ENCODE data around the gene PDXP. TPM values are rescaled to one million over a fixed set of nuclear protein-coding genes. Genes with fewer than 3 reads are reported as not detected.

The PDXP gene
- total and polyA plus RNA-seq, 2 experiments from 2014 or later: 1.9 to 17.5 TPM

DNA sequence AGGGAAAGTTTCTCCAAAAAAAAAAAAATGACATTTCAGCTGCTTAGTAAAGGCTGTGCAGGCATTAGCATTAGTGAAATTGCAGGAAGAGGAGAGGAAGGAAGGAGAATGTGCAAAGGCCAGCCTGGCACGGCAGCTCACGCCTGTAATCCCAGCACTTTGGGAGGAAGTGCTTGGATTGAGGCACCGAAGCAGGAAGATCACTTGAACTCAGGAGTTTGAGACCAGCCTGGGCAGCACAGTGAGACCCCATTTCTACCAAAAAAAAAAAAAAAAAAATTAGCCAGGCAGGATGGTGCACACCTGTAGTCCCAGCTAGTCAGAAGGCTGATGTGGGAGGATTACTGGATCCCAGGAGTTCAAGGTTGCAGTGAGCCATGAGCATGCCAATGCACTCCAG is 46.1 kb downstream of the PDXP start:
- Histone ChIP-seq H3K4me2 (ENCODE audit: unreplicated experiment) (no peak overlapping the region), H3K9me3 (ENCODE audit: low read depth) (no peaks in the 10 kb centered on the region), H3F3A (ENCODE audit: insufficient read depth) (no peaks in the 10 kb centered on the region), H3K27me3 (replicated peaks; ENCODE audit: insufficient read depth) (no peaks in the 10 kb centered on the region), H3K27ac (no peak overlapping the region), H3K9me2 (ENCODE audit: insufficient read depth) (no peaks in the 10 kb centered on the region), H4K20me1 (ENCODE audit: insufficient read depth) (no peaks in the 10 kb centered on the region), H3K4me1 (ENCODE audit: insufficient read depth) (peaks cover 7% of the 10 kb centered on the region), H3K4me3 (no peak overlapping the region), H2AFZ (no peak overlapping the region), H3K9ac (no peak overlapping the region), H3K79me2 (ENCODE audit: insufficient read depth) (no peaks in the 10 kb centered on the region), H3K36me3 (ENCODE audit: low read depth) (no peaks in the 10 kb centered on the region)
- no peak for TF ChIP-seq EZH2 (IDR thresholded peaks at IDR 0.05; ENCODE audit: insufficient read depth, poor library complexity, severe bottlenecking)
- no peak for TF ChIP-seq EZH2phosphoT487 (IDR thresholded peaks at IDR 0.05; ENCODE audit: insufficient read depth, low read depth)
- DNase-seq: no peak
- WGBS, 2 experiments (ENCODE audit: low coverage in 1 of 2, low lambda C conversion rate in 2 of 2, missing lambda C conversion rate in 2 of 2): 97 to 100% methylated on average over 3 of the region's 3 CpGs
- in situ Hi-C loops (cut with MboI): no loop called here

DNA sequence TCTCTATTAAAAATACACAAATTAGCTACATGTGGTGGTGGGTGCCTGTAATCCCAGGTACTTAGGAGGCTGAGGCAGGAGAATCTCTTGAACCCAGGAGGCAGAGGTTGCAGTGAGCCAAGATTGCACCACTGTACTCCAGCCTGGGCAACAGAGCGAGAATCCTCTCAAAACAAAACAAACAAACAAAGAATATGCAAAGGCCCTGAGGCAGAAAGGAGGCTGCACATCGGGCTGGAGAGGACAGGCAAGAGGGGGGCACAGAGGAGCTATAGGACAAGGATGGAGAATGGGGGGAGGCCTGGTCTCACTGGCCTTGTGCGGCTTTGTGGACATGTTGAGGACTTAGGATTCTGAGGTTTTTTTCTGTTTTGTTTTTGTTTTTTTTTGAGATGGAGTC is 46.7 kb downstream of the PDXP start:
- Histone ChIP-seq H3K4me2 (ENCODE audit: unreplicated experiment) (no peak overlapping the region), H3K36me3 (ENCODE audit: low read depth) (no peaks in the 10 kb centered on the region), H3K9me3 (ENCODE audit: low read depth) (no peaks in the 10 kb centered on the region), H3F3A (ENCODE audit: insufficient read depth) (no peaks in the 10 kb centered on the region), H2AFZ (no peak overlapping the region), H4K20me1 (ENCODE audit: insufficient read depth) (no peaks in the 10 kb centered on the region), H3K9ac (no peak overlapping the region), H3K4me3 (no peak overlapping the region), H3K9me2 (ENCODE audit: insufficient read depth) (no peaks in the 10 kb centered on the region), H3K4me1 (ENCODE audit: insufficient read depth) (peaks cover 7% of the 10 kb centered on the region), H3K79me2 (ENCODE audit: insufficient read depth) (no peaks in the 10 kb centered on the region), H3K27ac (no peak overlapping the region), H3K27me3 (replicated peaks; ENCODE audit: insufficient read depth) (no peaks in the 10 kb centered on the region)
- no peak for DNase-seq
- no peak for TF ChIP-seq EZH2 (IDR thresholded peaks at IDR 0.05; ENCODE audit: insufficient read depth, poor library complexity, severe bottlenecking)
- TF ChIP-seq EZH2phosphoT487 (IDR thresholded peaks at IDR 0.05; ENCODE audit: insufficient read depth, low read depth): no peak
- in situ Hi-C loops (cut with MboI): no loop called here
- WGBS, 2 experiments (ENCODE audit: low coverage in 1 of 2, low lambda C conversion rate in 2 of 2, missing lambda C conversion rate in 2 of 2): 93 to 94% methylated on average over 3 of the region's 3 CpGs

DNA sequence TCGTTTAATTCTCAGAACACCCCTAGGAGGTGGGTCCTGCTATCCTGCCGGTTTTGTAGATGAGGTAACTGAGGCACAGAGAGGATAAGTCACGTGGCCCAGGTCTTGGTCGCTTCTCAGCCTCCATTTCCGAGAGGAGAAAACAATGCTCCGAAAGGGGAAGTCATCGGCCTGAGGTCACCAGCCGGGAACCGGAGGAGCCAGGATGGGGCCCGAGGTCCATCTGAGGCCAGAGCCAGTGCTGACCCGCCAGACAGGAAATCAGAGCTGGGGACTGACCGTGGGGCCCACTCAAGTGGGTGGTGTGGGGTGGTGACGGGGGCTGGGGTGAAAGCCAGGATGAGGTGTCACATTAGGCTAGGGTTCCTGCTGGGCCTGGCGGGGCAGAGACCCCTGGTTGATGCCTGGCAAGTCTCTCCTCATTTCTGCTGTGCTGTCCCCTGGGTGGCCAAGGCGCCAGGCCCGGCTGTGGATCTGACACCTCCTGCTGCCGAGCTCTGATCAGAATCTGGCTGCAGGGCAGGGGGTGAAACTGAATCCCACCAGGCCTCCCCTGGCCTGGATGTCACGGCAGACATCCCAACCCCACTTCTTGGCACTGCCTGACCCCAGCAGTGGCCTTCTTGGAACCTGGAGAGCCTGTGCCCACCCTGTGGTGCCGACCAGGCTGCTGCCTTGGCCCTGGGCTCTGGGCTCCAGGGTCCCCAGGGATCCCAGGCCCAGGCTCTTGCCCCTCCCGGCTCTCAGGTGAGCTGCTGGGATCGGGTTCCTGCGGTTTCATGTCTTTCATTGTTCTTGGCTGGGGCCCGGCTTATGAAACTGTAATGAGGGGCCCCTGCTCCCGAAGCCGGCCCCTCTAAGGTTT is 50.3 kb downstream of the PDXP start:
- Histone ChIP-seq H4K20me1 (ENCODE audit: insufficient read depth) (no peaks in the 10 kb centered on the region), H3K9me3 (ENCODE audit: low read depth) (no peaks in the 10 kb centered on the region), H3F3A (ENCODE audit: insufficient read depth) (no peaks in the 10 kb centered on the region), H3K79me2 (ENCODE audit: insufficient read depth) (no peaks in the 10 kb centered on the region), H3K9me2 (ENCODE audit: insufficient read depth) (no peaks in the 10 kb centered on the region), H3K27me3 (replicated peaks; ENCODE audit: insufficient read depth) (no peaks in the 10 kb centered on the region), H3K27ac (no peak overlapping the region), H2AFZ (no peak overlapping the region), H3K4me3 (no peak overlapping the region), H3K4me1 (ENCODE audit: insufficient read depth) (peaks cover 4% of the 10 kb centered on the region), H3K36me3 (ENCODE audit: low read depth) (no peaks in the 10 kb centered on the region), H3K9ac (no peak overlapping the region), H3K4me2 (ENCODE audit: unreplicated experiment) (no peak overlapping the region)
- WGBS, 2 experiments (ENCODE audit: low coverage in 1 of 2, low lambda C conversion rate in 2 of 2, missing lambda C conversion rate in 2 of 2): 91 to 95% methylated on average over 21 to 25 of the region's 25 CpGs
- no peak for TF ChIP-seq EZH2 (IDR thresholded peaks at IDR 0.05; ENCODE audit: insufficient read depth, poor library complexity, severe bottlenecking)
- TF ChIP-seq EZH2phosphoT487 (IDR thresholded peaks at IDR 0.05; ENCODE audit: insufficient read depth, low read depth): no peak
- DNase-seq: no peak
- in situ Hi-C loops (cut with MboI): no loop called here

GRCh38 chr22:37709445-37709765 is 50.9 kb downstream of the PDXP start:
- WGBS, 2 experiments (ENCODE audit: low coverage in 1 of 2, low lambda C conversion rate in 2 of 2, missing lambda C conversion rate in 2 of 2): 92 to 100% methylated on average over 3 to 12 of the region's 15 CpGs
- H4K20me1 ChIP-seq (ENCODE audit: insufficient read depth): no peaks in the 10 kb centered on the region
- H3K36me3 ChIP-seq (ENCODE audit: low read depth): no peaks in the 10 kb centered on the region
- H3K4me3 ChIP-seq: no peak overlapping the region
- in situ Hi-C loops (cut with MboI): no loop called here
- no peaks in the 10 kb centered on the region for H3K9me2 ChIP-seq (ENCODE audit: insufficient read depth)
- no peaks in the 10 kb centered on the region for H3K79me2 ChIP-seq (ENCODE audit: insufficient read depth)
- H3K9me3 ChIP-seq (ENCODE audit: low read depth): no peaks in the 10 kb centered on the region
- no peak for DNase-seq
- H3K4me1 ChIP-seq (ENCODE audit: insufficient read depth): no peaks in the 10 kb centered on the region
- no peak overlapping the region for H2AFZ ChIP-seq
- H3K27ac ChIP-seq: no peak overlapping the region
- H3K4me2 ChIP-seq (ENCODE audit: unreplicated experiment): no peak overlapping the region
- no peaks in the 10 kb centered on the region for H3K27me3 ChIP-seq (replicated peaks; ENCODE audit: insufficient read depth)
- TF ChIP-seq EZH2phosphoT487 (IDR thresholded peaks at IDR 0.05; ENCODE audit: insufficient read depth, low read depth): no peak
- no peak for TF ChIP-seq EZH2 (IDR thresholded peaks at IDR 0.05; ENCODE audit: insufficient read depth, poor library complexity, severe bottlenecking)
- no peak overlapping the region for H3K9ac ChIP-seq
- no peaks in the 10 kb centered on the region for H3F3A ChIP-seq (ENCODE audit: insufficient read depth)

All from GM23248 (cell line).